GM10266 (cell line): ENCODE results near the gene FAM114A1.

Experiments used
- DNase-seq: peaks from one replicate; pipeline ENCODE4 v3.0.0; 2012; ENCODE audit errors: extremely low spot score
- TF ChIP-seq, protein P1 (sequence below): IDR thresholded peaks from 2 replicates; pipeline ENCODE4 v1.5.1; 2012; ENCODE audit warnings: mild to moderate bottlenecking, low read depth; ENCODE audit not compliant: control insufficient read depth, insufficient read depth; ENCODE audit errors: missing control alignments

FAM114A1 gene

DNA sequence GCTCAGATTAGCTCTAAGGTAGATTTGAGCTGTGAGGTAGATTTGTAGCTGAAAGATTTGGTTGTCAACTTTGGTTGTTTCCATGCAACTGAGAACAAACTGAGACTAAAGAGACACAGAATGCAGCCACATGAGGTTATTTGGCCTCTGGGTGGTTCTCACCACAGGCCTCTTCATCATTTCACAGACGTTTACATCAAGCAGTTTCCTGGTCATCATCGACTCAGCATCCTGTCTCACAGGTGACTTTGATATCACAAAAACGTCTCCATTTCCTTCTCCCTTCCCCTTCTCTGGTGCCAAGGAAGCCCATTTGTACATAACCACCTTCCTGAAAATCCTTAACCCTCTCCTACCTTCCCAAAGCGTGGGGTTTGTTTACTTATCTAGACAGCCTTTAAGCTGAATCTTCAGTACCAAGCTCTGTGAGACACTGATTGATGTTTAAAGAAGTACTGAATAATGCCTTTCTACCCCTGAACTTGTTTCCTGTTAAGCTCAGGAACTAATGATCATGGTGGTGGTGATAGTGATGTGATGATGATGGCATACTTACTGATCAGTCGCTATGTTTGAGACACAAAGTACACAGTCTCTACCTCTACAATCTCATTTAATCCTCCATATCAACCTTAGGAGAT lies 81.9 kb downstream of the FAM114A1 start:
- no peak for DNase-seq
- TF ChIP-seq, protein P1, sequence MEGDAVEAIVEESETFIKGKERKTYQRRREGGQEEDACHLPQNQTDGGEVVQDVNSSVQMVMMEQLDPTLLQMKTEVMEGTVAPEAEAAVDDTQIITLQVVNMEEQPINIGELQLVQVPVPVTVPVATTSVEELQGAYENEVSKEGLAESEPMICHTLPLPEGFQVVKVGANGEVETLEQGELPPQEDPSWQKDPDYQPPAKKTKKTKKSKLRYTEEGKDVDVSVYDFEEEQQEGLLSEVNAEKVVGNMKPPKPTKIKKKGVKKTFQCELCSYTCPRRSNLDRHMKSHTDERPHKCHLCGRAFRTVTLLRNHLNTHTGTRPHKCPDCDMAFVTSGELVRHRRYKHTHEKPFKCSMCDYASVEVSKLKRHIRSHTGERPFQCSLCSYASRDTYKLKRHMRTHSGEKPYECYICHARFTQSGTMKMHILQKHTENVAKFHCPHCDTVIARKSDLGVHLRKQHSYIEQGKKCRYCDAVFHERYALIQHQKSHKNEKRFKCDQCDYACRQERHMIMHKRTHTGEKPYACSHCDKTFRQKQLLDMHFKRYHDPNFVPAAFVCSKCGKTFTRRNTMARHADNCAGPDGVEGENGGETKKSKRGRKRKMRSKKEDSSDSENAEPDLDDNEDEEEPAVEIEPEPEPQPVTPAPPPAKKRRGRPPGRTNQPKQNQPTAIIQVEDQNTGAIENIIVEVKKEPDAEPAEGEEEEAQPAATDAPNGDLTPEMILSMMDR = no peak

DNA sequence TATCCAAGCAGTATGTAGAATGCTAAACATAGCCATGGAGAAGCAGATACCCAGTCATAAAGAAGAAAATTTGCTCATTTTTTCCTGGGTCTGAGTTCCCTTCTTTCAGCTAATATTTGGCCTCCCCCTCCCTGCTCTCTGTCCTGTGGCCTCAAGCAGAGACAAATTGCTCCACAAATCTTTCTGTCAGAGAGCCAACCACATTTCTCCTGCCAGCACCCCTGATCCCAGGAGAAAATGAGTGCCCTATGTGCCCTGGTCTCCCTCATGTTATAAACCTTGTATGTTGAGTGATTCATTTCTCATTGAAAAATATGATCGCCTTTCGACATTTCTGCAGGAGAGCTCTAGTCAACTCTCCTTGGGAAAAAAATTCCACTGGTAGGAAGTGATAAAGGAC lies 82.6 kb downstream of the FAM114A1 start:
- TF ChIP-seq, protein P1 = no peak
- no peak for DNase-seq

DNA sequence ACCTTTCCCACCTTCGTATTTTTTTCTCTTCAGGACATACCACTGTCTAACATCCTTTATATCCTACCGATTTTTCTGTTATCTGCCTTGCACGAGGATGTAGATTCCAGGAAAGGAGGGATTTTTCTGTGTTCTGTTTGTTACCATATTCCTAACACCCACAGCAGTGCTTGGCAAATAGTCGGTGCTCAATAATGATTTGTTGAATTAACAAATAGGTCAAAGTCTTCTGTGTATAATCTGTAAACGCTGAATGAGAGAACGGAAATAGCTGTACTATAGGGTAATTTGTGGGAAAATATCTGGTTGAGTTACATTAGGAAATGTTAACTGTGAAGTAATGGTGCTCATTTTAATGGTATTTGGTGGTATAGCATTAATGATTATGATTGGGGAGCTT lies 83.1 kb downstream of the FAM114A1 start:
- DNase-seq = no peak
- TF ChIP-seq, protein P1 = no peak

DNA sequence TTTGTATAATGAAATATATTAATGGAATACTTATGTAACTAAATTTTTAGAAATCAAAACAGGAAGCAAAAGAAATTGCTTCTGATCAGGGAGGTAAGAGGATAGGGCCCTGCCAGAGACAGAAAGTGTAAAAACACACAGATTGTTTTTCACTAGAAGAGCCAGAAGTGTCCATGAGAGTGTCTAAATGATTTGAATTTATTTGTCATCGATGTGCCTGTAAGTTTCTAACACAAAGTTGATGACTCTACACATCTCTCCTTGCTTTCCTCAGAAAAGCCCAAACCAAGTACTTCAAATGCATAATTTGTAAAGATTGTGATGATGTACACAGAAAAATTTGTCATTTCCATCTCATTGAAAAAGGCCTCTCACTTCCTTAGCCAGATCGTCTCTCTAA lies 84.0 kb downstream of the FAM114A1 start:
- no peak for DNase-seq
- TF ChIP-seq, protein P1 = no peak

DNA sequence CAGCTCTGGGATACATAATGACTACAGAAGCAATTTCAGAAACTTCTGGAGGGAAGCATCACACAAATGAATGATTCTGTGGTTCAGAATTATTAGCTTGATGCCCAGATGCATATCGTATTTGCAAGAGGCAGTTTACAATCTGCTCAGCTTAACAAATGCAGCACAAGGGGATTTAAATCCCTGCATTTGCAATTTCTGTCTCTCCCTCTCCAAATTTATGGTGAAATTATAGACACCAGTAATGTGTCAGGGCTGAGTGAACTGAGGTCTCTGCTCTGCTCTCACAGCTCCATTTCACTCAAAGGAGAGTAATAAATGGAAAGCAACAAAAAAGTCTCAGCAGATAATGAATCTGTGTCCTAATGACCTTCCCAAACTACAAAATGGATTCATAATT lies 84.4 kb downstream of the FAM114A1 start:
- no peak for DNase-seq

DNA sequence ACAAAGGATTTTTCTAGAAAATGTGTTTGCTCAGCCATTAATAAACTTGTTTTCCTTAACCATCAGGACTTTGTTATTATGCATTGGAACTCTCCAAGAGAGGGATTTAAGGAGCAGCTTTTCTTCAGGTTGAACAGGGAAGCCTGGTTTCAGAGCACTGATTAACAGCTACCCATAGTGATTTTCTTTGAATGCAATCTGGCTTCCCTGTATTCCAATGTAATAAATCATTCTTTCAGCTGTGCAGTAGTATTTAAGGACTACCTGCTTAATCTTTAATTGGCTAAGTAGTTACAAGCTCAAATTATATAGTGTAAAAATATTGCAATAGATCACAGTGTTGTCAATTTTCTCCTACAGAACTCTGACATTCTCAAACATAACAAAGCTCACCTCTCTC lies 87.1 kb downstream of the FAM114A1 start:
- TF ChIP-seq, protein P1 = no peak
- no peak for DNase-seq

More for the DNA sequence above, 84.4 kb downstream of the FAM114A1 start:
- TF ChIP-seq, protein P1 = no peak

DNA sequence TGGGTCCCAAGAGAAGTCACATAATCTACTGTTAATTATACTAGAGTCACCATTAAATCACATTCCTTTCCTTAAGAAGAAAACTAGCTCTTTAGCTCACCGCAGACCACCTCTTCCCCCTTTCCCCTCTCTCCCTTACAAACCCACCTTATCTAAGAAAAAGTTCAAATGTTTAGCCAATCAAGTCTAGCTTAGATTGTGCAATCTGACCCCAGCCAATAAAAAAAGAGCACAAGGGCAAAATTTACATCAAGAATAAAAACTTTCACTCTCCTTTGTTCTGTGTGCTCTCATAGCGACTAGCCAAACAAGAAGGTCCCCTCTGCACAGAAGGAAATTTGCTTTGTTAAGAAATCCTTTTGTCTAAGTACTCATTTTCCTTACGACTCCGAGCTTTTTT lies 88.4 kb downstream of the FAM114A1 start:
- TF ChIP-seq, protein P1 = no peak
- DNase-seq = no peak
